Thoracic aorta (tissue), 2 donors: ENCODE measurements around the gene TNRC6C. TPM values are rescaled to one million over a fixed set of nuclear protein-coding genes. Genes with fewer than 3 reads are reported as not detected.

Experiments
- ATAC-seq: fragments of 150-250 bp; one replicate; pipeline ENCODE4 v1.8.0; 2017; ENCODE audit warnings: low read depth; ENCODE audit not compliant: insufficient number of reproducible peaks, low FRiP score
- DNase-seq: peaks from one replicate; pipeline ENCODE4 v3.0.0-alpha.2; 2020; ENCODE audit warnings: low spot score
- H3K27ac ChIP-seq, 2 donors: fragments of 200-600 bp; sonication (generic); 1 replicate in 1 of 2; 2 replicates in 1 of 2; pipeline ENCODE4 v1.5.1; 2016; ENCODE audit warnings: mild to moderate bottlenecking in 2 of 2, moderate library complexity in 2 of 2
- H3K27me3 ChIP-seq: fragments of 200-600 bp; sonication (generic); replicated peaks from 2 replicates; pipeline ENCODE4 v1.6.0; 2016; ENCODE audit warnings: mild to moderate bottlenecking; ENCODE audit not compliant: insufficient read depth
- H3K36me3 ChIP-seq: fragments of 200-600 bp; sonication (generic); one replicate; pipeline ENCODE4 v1.5.1; 2016
- H3K4me1 ChIP-seq, 2 donors: fragments of 200-600 bp; sonication (generic); 1 replicate in 1 of 2; 2 replicates in 1 of 2; pipeline versions ENCODE4 v1.5.1 to v1.6.0; 2016; ENCODE audit warnings: low read depth in 2 of 2, mild to moderate bottlenecking in 1 of 2; ENCODE audit not compliant: control insufficient read depth in 1 of 2
- H3K4me3 ChIP-seq: fragments of 200-600 bp; sonication (generic); 2 replicates; pipeline ENCODE4 v1.5.1; 2016; ENCODE audit warnings: mild to moderate bottlenecking
- H3K9me3 ChIP-seq: fragments of 200-600 bp; sonication (generic); 2 replicates; pipeline ENCODE4 v1.5.1; 2016
- total RNA-seq, 2 donors: library from RNA; depleted of rRNA; stranded (reverse); fragments of >200 nt; gene quantifications; one replicate each; pipeline versions ENCODE4 v1.1.0 to v1.2.3, GENCODE V29; 2016
- TF ChIP-seq, protein P1 (sequence below): fragments of 200-600 bp; sonication (generic); IDR thresholded peaks from one replicate; pipeline ENCODE4 v1.5.1; 2019; ENCODE audit warnings: antibody characterized with exemption

The TNRC6C gene
- total RNA-seq, 2 donors from 2014 or later: 27.8 to 41.1 TPM

DNA sequence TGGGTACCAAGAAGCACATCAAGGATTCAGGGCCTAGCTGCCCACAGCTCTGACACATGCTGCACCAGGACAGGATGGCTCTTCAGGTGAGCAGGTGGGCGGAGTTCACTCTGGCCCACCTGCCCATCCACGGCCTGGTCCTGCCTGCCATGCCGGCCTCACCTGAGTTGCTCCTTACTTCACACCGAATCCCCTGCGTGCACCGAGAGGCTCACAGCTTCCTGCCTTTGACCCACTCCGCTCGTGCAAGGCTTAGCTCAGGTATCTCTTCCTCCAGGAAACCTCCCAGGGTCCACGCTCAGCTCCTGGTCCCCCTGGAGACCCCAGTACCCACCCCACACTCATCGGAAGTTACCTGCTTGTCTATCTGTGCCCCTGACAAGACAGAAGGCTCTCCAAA, 21.6 kb upstream of the TNRC6C start:
- Histone ChIP-seq H3K4me3 (no peak overlapping the region), H3K27me3 (no peaks in the 10 kb centered on the region), H3K4me1 (no peaks in the 10 kb centered on the region), H3K27ac (no peak overlapping the region), H3K9me3 (no peaks in the 10 kb centered on the region), H3K36me3 (no peaks in the 10 kb centered on the region)
- TF ChIP-seq, protein P1, sequence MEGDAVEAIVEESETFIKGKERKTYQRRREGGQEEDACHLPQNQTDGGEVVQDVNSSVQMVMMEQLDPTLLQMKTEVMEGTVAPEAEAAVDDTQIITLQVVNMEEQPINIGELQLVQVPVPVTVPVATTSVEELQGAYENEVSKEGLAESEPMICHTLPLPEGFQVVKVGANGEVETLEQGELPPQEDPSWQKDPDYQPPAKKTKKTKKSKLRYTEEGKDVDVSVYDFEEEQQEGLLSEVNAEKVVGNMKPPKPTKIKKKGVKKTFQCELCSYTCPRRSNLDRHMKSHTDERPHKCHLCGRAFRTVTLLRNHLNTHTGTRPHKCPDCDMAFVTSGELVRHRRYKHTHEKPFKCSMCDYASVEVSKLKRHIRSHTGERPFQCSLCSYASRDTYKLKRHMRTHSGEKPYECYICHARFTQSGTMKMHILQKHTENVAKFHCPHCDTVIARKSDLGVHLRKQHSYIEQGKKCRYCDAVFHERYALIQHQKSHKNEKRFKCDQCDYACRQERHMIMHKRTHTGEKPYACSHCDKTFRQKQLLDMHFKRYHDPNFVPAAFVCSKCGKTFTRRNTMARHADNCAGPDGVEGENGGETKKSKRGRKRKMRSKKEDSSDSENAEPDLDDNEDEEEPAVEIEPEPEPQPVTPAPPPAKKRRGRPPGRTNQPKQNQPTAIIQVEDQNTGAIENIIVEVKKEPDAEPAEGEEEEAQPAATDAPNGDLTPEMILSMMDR: no peak
- no peak for ATAC-seq
- no peak for DNase-seq

DNA sequence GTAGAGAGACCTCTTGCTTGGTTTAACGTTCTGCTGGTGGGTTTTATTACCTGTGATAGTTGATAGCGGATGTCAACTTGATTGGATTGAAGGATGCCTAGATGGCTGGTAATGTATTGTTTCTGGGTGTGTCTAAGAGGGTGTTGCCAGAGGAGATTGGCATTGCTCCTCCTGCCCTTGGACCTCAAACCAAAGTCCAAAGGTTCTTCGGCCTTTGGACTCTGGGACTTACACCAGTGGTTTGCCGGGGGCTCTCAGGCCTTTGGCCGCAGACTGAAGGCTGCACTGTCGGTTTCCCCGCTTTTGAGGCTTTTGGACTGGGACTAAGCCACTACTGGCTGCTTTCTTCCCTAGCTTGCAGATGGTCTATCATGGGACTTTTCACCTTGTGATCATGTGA, 17.5 kb upstream of the TNRC6C start:
- no peaks in the 10 kb centered on the region for H3K9me3 ChIP-seq
- H3K27ac ChIP-seq: no peak overlapping the region
- DNase-seq: no peak
- no peaks in the 10 kb centered on the region for H3K27me3 ChIP-seq
- TF ChIP-seq, protein P1: no peak
- H3K36me3 ChIP-seq: no peaks in the 10 kb centered on the region
- no peak for ATAC-seq
- H3K4me3 ChIP-seq: no peak overlapping the region
- H3K4me1 ChIP-seq: no peaks in the 10 kb centered on the region

DNA sequence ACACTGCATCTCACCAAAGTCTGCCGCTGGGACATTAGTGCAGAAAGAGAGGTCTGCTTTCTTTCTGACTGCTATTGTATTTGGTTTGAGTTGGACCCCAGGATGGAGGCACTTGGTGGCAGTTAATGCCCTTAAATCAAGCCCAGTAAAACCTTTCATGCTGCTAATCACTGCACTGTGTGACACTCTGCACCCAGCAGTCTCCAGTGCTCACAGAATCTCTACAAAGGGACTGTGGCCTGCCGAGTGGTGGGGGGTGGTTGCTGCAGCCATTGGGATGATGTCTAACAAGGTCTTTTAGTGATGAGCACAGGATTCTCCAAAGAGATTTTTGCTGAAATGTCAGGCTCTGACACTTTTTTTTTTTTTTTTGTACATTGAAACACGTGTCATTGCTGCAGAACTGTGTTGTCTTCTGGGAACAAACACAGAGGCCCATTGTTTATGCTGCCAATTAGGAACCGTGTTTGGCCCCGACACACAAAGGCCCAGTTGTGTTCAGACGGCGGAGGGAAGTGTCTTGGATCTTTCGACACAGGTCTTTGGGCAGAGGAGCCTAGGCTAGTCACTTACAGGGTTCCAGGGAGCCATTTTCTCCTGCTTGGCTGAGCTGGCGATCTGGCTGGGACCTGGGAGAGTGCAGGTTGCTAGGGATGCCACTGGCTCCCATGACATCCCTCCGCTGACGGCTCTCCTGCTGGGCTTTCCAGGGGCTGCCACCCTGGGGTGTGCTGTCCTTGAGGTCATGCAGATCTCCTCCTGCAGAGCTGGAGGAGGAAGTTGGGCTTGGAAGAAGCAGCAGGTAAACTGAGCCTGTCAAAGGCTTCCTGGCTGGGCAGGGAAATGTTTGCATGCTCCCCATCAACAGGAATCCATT, 16.2 kb upstream of the TNRC6C start:
- Histone ChIP-seq H3K27me3 (no peaks in the 10 kb centered on the region), H3K27ac (no peak overlapping the region), H3K9me3 (no peaks in the 10 kb centered on the region), H3K4me3 (no peak overlapping the region), H3K36me3 (no peaks in the 10 kb centered on the region), H3K4me1 (no peaks in the 10 kb centered on the region)
- TF ChIP-seq, protein P1: no peak
- no peak for DNase-seq
- ATAC-seq: no peak

DNA sequence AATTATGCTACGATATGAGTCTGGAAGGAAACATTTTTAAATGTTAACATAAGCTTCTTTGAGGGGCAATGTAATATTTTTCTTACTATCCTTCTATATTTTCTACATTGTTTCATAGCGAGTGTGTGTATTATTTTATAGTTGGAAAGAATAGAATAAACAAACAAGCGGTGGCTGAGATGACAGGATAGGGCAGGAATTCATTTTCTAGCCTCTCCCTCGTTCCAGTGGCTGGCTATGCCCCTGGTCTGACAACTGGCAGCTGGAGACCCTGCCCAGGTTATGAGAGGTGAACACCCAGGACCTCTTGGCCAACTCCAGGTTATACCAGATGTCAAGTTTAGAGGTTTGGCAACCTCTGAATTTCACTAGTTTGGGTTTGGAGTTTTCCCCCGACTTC, 14.5 kb upstream of the TNRC6C start:
- Histone ChIP-seq H3K4me3 (no peak overlapping the region), H3K9me3 (no peaks in the 10 kb centered on the region), H3K36me3 (no peaks in the 10 kb centered on the region), H3K27me3 (no peaks in the 10 kb centered on the region), H3K4me1 (no peaks in the 10 kb centered on the region), H3K27ac (no peak overlapping the region)
- DNase-seq (no peak), ATAC-seq (no peak)
- TF ChIP-seq, protein P1: no peak

DNA sequence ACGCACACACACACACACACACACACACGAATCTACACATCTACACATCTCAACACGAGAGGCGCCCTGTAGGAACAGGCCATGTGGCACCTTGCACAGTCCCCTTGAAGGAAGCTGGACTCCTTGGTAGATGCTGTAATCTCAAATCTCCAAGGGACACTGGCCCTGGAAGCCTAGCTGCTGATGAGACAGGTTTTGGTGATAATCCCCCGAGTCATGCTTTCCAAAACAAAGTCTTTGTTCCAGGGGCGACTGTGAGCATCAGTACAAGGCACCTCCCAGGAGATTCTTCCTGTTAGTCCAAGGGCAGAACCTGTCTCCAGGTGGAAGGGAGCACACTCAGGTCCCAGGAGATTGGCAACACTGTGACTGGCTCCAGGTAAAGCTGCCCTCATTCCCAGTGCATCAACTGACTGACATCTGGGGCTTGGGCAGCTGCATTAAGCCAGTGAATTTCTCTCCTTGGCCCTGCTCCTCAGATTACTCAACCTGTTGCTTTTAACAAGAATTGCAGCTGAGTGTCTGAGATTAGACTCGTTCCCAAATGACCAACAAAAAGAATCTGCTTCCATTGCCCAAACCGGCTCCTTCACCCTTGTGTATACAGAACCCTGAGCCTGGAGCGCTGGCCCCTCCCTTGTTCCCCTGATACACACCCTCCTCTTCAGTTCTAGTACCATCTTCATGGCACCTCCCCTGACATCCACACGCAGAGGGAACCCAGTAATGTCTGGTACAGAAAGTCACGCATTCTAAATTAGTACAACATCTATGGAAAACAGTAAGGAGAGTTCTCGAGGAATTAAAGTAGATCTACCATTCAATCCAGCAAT, 13.9 kb upstream of the TNRC6C start:
- no peaks in the 10 kb centered on the region for H3K36me3 ChIP-seq
- ATAC-seq (no peak), DNase-seq (no peak)
- TF ChIP-seq, protein P1: no peak
- H3K4me1 ChIP-seq: no peaks in the 10 kb centered on the region
- H3K4me3 ChIP-seq: no peak overlapping the region
- no peaks in the 10 kb centered on the region for H3K27me3 ChIP-seq
- no peaks in the 10 kb centered on the region for H3K9me3 ChIP-seq
- H3K27ac ChIP-seq: no peak overlapping the region
